IMR-90 (cell line): Measurements from ENCODE around the gene NAIF1. TPM values are rescaled to one million over a fixed set of nuclear protein-coding genes. Genes with fewer than 3 reads are reported as not detected.

Experiments used
- ATAC-seq: fragments of 200-7000 bp; cut with Tn5 transposase; 2 replicates; pipeline ENCODE4 v1.9.1; 2020; ENCODE audit warnings: low read depth, mild to moderate bottlenecking, moderate library complexity
- BruUV-seq: library from RNA; stranded (reverse); fragments of 400-500 nt; replicated peaks from 2 replicates; lab custom pipeline; 2021; lab: Mats Ljungman, UMichigan
- CTCF ChIA-PET: fragments of 300-600 bp; formaldehyde crosslinking; extraction: SDS; loops from one replicate; lab custom pipeline; 2021; ENCODE audit warnings: antibody characterized with exemption; lab: Yijun Ruan, JAX
- POLR2A ChIA-PET: fragments of 300-600 bp; sonication (Branson Sonifier 250); formaldehyde crosslinking; loops from one replicate; lab custom pipeline; 2022; ENCODE audit warnings: antibody characterized with exemption; ENCODE audit not compliant: unreplicated experiment; lab: Charles Lee
- DNase-seq: peaks from one replicate; pipeline ENCODE4 v3.0.0; 2013
- H2AFZ ChIP-seq: replicated peaks from 2 replicates; pipeline ENCODE3; 2013; ENCODE audit warnings: low read length, mild to moderate bottlenecking; ENCODE audit not compliant: poor library complexity
- H2AK5ac ChIP-seq: 2 replicates; pipeline ENCODE4 v1.6.1; 2013; ENCODE audit warnings: low read depth, low read length, inconsistent platforms
- H2AK9ac ChIP-seq: replicated peaks from 2 replicates; pipeline ENCODE3; 2013; ENCODE audit warnings: mild to moderate bottlenecking, low read depth, low read length, moderate library complexity; ENCODE audit not compliant: poor library complexity
- H2BK120ac ChIP-seq: 2 replicates; pipeline ENCODE4 v1.6.1; 2013; ENCODE audit warnings: low read depth, low read length, inconsistent platforms
- H2BK15ac ChIP-seq: 3 replicates; pipeline ENCODE4 v1.6.1; 2013; ENCODE audit warnings: low read depth, low read length, inconsistent platforms
- H2BK20ac ChIP-seq: 2 replicates; pipeline ENCODE4 v1.6.1; 2013; ENCODE audit warnings: low read depth, mild to moderate bottlenecking, inconsistent platforms, low read length, moderate library complexity
- H2BK5ac ChIP-seq: 2 replicates; pipeline ENCODE4 v1.6.1; 2013; ENCODE audit warnings: mild to moderate bottlenecking, low read depth, low read length, inconsistent platforms; ENCODE audit not compliant: poor library complexity, severe bottlenecking
- H3K14ac ChIP-seq: replicated peaks from 2 replicates; pipeline ENCODE4 v1.6.1; 2013; ENCODE audit warnings: low read depth, low read length, inconsistent platforms
- H3K18ac ChIP-seq: 2 replicates; pipeline ENCODE4 v1.6.1; 2013; ENCODE audit warnings: low read depth, low read length, control low read depth
- H3K23ac ChIP-seq: 2 replicates; pipeline ENCODE4 v1.6.1; 2013; ENCODE audit warnings: low read depth, low read length, inconsistent platforms
- H3K27ac ChIP-seq: 2 replicates; pipeline ENCODE4 v1.5.1; 2013; ENCODE audit warnings: mild to moderate bottlenecking, control low read depth, low read length; ENCODE audit not compliant: insufficient read depth
- H3K27me3 ChIP-seq: 2 replicates; pipeline ENCODE4 v1.6.1; 2013; ENCODE audit warnings: low read length; ENCODE audit not compliant: control insufficient read depth, insufficient read depth
- H3K36me3 ChIP-seq: 2 replicates; pipeline ENCODE4 v1.6.1; 2013; ENCODE audit warnings: low read length, mixed read lengths; ENCODE audit not compliant: control insufficient read depth, insufficient read depth
- H3K4ac ChIP-seq: 2 replicates; pipeline ENCODE4 v1.6.1; 2013; ENCODE audit warnings: low read depth, low read length, inconsistent platforms
- H3K4me1 ChIP-seq: 2 replicates; pipeline ENCODE4 v1.6.1; 2013; ENCODE audit warnings: low read length, mixed read lengths; ENCODE audit not compliant: control insufficient read depth, insufficient read depth
- H3K4me2 ChIP-seq: 2 replicates; pipeline ENCODE4 v1.6.1; 2013; ENCODE audit warnings: low read depth, mild to moderate bottlenecking, control low read depth, low read length, moderate library complexity
- H3K4me3 ChIP-seq: 2 replicates; pipeline ENCODE4 v1.5.1; 2013; ENCODE audit warnings: low read depth, mild to moderate bottlenecking, control low read depth, low read length, moderate library complexity; ENCODE audit not compliant: insufficient read depth
- H3K56ac ChIP-seq: 2 replicates; pipeline ENCODE4 v1.6.1; 2013; ENCODE audit warnings: low read length, inconsistent platforms; ENCODE audit not compliant: insufficient read depth; ENCODE audit errors: extremely low read depth
- H3K79me1 ChIP-seq, 2 experiments: 2 replicates each; pipeline ENCODE4 v1.6.1; 2013; ENCODE audit warnings: low read length in 2 of 2, inconsistent platforms in 1 of 2, low read depth in 1 of 2
- H3K9ac ChIP-seq: 2 replicates; pipeline ENCODE4 v1.6.1; 2013; ENCODE audit warnings: low read depth, low read length, control low read depth
- H3K9me1 ChIP-seq: 2 replicates; pipeline ENCODE4 v1.6.1; 2013; ENCODE audit warnings: low read length, inconsistent platforms; ENCODE audit not compliant: insufficient read depth
- H3K9me3 ChIP-seq: 2 replicates; pipeline ENCODE4 v1.6.1; 2013; ENCODE audit warnings: low read length; ENCODE audit not compliant: control insufficient read depth, insufficient read depth
- H4K20me1 ChIP-seq: 2 replicates; pipeline ENCODE4 v1.6.1; 2013; ENCODE audit warnings: low read length, inconsistent platforms; ENCODE audit not compliant: insufficient read depth
- H4K5ac ChIP-seq: 2 replicates; pipeline ENCODE4 v1.6.1; 2013; ENCODE audit warnings: mild to moderate bottlenecking, low read depth, low read length, control low read depth
- H4K8ac ChIP-seq, 2 experiments: 2 replicates each; pipeline ENCODE4 v1.6.1; 2013; ENCODE audit warnings: low read depth in 2 of 2, low read length in 2 of 2, control low read depth in 1 of 2, inconsistent platforms in 1 of 2
- H4K91ac ChIP-seq: 2 replicates; pipeline ENCODE4 v1.6.1; 2013; ENCODE audit warnings: low read depth, low read length, inconsistent platforms; ENCODE audit not compliant: insufficient read depth
- BHLHE40 ChIP-seq: fragments of 150-350 bp; IDR thresholded peaks from 2 replicates; pipeline ENCODE4 v1.6.1; 2016; ENCODE audit warnings: mild to moderate bottlenecking, low read depth, low read length
- CEBPB ChIP-seq: IDR thresholded peaks from 2 replicates; pipeline ENCODE4 v1.6.1; 2012; ENCODE audit warnings: low read depth, low read length, improper control_type of control experiment
- CHD1 ChIP-seq: IDR thresholded peaks from 2 replicates; pipeline ENCODE4 v1.6.1; 2012; ENCODE audit warnings: low read depth, low read length, improper control_type of control experiment
- FOS ChIP-seq: fragments of 150-350 bp; IDR thresholded peaks from 2 replicates; pipeline ENCODE4 v1.6.1; 2016; ENCODE audit warnings: low read depth, low read length
- MAFK ChIP-seq: IDR thresholded peaks from 2 replicates; pipeline ENCODE4 v1.6.1; 2012; ENCODE audit warnings: low read depth, low read length, improper control_type of control experiment
- MAZ ChIP-seq: IDR thresholded peaks from 2 replicates; pipeline ENCODE4 v1.6.1; 2012; ENCODE audit warnings: low read depth, mild to moderate bottlenecking, low read length, improper control_type of control experiment, moderate library complexity, borderline replicate concordance
- MXI1 ChIP-seq: IDR thresholded peaks from 2 replicates; pipeline ENCODE4 v1.6.1; 2012; ENCODE audit warnings: low read depth, mild to moderate bottlenecking, low read length, moderate library complexity, borderline replicate concordance
- NFE2L2 ChIP-seq: fragments of 150-350 bp; IDR thresholded peaks from 2 replicates; pipeline ENCODE4 v1.6.1; 2016; ENCODE audit warnings: low read depth, mild to moderate bottlenecking, low read length
- POLR2A ChIP-seq: IDR thresholded peaks from 2 replicates; pipeline ENCODE4 v1.6.1; 2012; ENCODE audit warnings: mild to moderate bottlenecking, low read depth, low read length
- RAD21 ChIP-seq: IDR thresholded peaks from 2 replicates; pipeline ENCODE4 v1.6.1; 2012; ENCODE audit warnings: low read length, improper control_type of control experiment
- RCOR1 ChIP-seq: IDR thresholded peaks from 2 replicates; pipeline ENCODE4 v1.6.1; 2012; ENCODE audit warnings: mild to moderate bottlenecking, low read length, improper control_type of control experiment; ENCODE audit not compliant: insufficient replicate concordance
- RFX5 ChIP-seq: IDR thresholded peaks from 2 replicates; pipeline ENCODE4 v1.8.0; 2012; ENCODE audit warnings: low read depth, mild to moderate bottlenecking, low read length, moderate library complexity
- SMC3 ChIP-seq: fragments of 150-350 bp; IDR thresholded peaks from 2 replicates; pipeline ENCODE4 v1.6.1; 2016; ENCODE audit warnings: low read depth, mild to moderate bottlenecking, antibody characterized with exemption, low read length, moderate library complexity
- WGBS, 2 experiments: methylation state at CpG; one replicate each; pipeline versions ENCODE4 v1.1.5 to v1.1.7; 2013; ENCODE audit warnings: missing lambda C conversion rate in 2 of 2; ENCODE audit not compliant: insufficient read length in 1 of 2; ENCODE audit errors: extremely low coverage in 2 of 2; 5-methylcytosine and 5-hydroxymethylcytosine counted together
- dilution Hi-C: fragments of 300-500 bp; cut with HindIII; formaldehyde crosslinking; loops from one replicate; pipeline ENCODE4 v1.14.3; 2018; ENCODE audit warnings: low sequenced_read_pairs; ENCODE audit not compliant: unreplicated experiment
- in situ Hi-C: fragments of 300-500 bp; cut with MboI; formaldehyde crosslinking; loops from 3 replicates; pipeline ENCODE4 v1.14.3; 2019; ENCODE audit warnings: low sequenced_read_pairs, inconsistent platforms, mixed read lengths
- intact Hi-C: fragments of 100-400 bp; cut with micrococcal nuclease; formaldehyde crosslinking; loops from 2 replicates; pipeline ENCODE4 v1.10.0; 2022
- polyA plus RNA-seq, 3 experiments: library from polyadenylated mRNA; depleted of rRNA; stranded (reverse); fragments of >200 nt; gene quantifications; 2 replicates each; pipeline ENCODE4 v1.2.3, GENCODE V29; 2012; ENCODE audit warnings: low replicate concordance in 1 of 3
- total RNA-seq: library from RNA; depleted of rRNA; stranded (reverse); fragments of >200 nt; gene quantifications from 2 replicates; pipeline ENCODE4 v1.2.3, GENCODE V29; 2012
- TF ChIP-seq, protein P1 (sequence below): fragments of 150-350 bp; IDR thresholded peaks from 2 replicates; pipeline ENCODE4 v1.6.1; 2016; ENCODE audit warnings: low read depth, mild to moderate bottlenecking, low read length, moderate library complexity, borderline replicate concordance
- TF ChIP-seq, protein P2 (sequence below): fragments of 150-350 bp; IDR thresholded peaks from 2 replicates; pipeline ENCODE4 v1.6.1; 2017; ENCODE audit warnings: mild to moderate bottlenecking, antibody characterized with exemption, low read length, low read depth
- TF ChIP-seq, protein P3 (sequence below): conservative IDR thresholded peaks from 2 replicates; pipeline ENCODE4 v1.5.1; 2012; ENCODE audit warnings: mild to moderate bottlenecking, low read depth, low read length, improper control_type of control experiment

The NAIF1 gene
- total and polyA plus RNA-seq, 2 of the 4 experiments (the other 2 are of a cell fraction): 9.7 to 10.1 TPM

DNA sequence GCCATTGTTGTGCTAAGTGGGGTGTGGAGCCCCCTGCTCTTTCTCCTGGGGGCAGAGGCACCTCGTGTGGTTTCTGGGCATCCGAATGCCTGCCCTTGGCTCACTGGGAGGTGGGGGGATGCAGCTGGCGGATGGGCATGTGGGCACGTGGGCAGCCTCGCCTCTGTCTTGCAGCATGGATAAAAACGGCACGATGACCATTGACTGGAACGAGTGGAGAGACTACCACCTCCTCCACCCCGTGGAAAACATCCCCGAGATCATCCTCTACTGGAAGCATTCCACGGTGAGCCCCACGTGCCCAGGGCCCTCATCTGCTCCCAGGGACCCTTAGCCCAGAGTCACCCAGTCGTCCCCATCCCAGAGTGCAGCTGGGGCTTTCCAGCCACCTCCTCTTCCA lies 35.1 kb upstream of the NAIF1 start:
- H2AK5ac ChIP-seq: no peak overlapping the region
- H3K9me3 ChIP-seq: no peaks in the 10 kb centered on the region
- WGBS, 2 experiments: 94% methylated on average over 6 of the region's 13 CpGs; no CpG with 5 or more reads in 1 of the 2 experiments
- H3K9ac ChIP-seq: no peak overlapping the region
- H2BK5ac ChIP-seq: no peak overlapping the region
- in situ Hi-C loops: no loop called here
- H2BK20ac ChIP-seq: no peak overlapping the region
- dilution Hi-C loops: no loop called here
- H2BK15ac ChIP-seq: no peak overlapping the region
- no peak overlapping the region for H3K4ac ChIP-seq
- H3K14ac ChIP-seq: no peak overlapping the region
- H3K4me1 ChIP-seq: peaks cover 25% of the 10 kb centered on the region
- H3K27ac ChIP-seq: no peak overlapping the region
- ATAC-seq: no peak
- BruUV-seq: no TSS peak
- H3K79me1 ChIP-seq: peaks cover 27 to 82% of the 10 kb centered on the region in 2 experiments
- no peak overlapping the region for H4K5ac ChIP-seq
- no peak overlapping the region for H3K4me2 ChIP-seq
- intact Hi-C loops: no loop called here
- no peak overlapping the region for H3K4me3 ChIP-seq
- no peak overlapping the region for H3K18ac ChIP-seq
- peak overlapping the region; percentile 34 for H2AK9ac ChIP-seq
- TF ChIP-seq RAD21 (no peak), FOS (no peak), MXI1 (no peak), MAZ (no peak), CEBPB (no peak), POLR2A (no peak), MAFK (no peak), SMC3 (no peak), NFE2L2 (no peak), RFX5 (no peak), CHD1 (no peak), BHLHE40 (no peak), RCOR1 (no peak)
- TF ChIP-seq, protein P1, sequence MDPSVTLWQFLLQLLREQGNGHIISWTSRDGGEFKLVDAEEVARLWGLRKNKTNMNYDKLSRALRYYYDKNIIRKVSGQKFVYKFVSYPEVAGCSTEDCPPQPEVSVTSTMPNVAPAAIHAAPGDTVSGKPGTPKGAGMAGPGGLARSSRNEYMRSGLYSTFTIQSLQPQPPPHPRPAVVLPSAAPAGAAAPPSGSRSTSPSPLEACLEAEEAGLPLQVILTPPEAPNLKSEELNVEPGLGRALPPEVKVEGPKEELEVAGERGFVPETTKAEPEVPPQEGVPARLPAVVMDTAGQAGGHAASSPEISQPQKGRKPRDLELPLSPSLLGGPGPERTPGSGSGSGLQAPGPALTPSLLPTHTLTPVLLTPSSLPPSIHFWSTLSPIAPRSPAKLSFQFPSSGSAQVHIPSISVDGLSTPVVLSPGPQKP: no peak
- TF ChIP-seq, protein P2, sequence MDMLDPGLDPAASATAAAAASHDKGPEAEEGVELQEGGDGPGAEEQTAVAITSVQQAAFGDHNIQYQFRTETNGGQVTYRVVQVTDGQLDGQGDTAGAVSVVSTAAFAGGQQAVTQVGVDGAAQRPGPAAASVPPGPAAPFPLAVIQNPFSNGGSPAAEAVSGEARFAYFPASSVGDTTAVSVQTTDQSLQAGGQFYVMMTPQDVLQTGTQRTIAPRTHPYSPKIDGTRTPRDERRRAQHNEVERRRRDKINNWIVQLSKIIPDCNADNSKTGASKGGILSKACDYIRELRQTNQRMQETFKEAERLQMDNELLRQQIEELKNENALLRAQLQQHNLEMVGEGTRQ: no peak
- TF ChIP-seq, protein P3, sequence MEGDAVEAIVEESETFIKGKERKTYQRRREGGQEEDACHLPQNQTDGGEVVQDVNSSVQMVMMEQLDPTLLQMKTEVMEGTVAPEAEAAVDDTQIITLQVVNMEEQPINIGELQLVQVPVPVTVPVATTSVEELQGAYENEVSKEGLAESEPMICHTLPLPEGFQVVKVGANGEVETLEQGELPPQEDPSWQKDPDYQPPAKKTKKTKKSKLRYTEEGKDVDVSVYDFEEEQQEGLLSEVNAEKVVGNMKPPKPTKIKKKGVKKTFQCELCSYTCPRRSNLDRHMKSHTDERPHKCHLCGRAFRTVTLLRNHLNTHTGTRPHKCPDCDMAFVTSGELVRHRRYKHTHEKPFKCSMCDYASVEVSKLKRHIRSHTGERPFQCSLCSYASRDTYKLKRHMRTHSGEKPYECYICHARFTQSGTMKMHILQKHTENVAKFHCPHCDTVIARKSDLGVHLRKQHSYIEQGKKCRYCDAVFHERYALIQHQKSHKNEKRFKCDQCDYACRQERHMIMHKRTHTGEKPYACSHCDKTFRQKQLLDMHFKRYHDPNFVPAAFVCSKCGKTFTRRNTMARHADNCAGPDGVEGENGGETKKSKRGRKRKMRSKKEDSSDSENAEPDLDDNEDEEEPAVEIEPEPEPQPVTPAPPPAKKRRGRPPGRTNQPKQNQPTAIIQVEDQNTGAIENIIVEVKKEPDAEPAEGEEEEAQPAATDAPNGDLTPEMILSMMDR: no peak
- H3K23ac ChIP-seq: no peak overlapping the region
- peaks cover 25% of the 10 kb centered on the region; the same call in 1 of the 2 replicates for H3K9me1 ChIP-seq
- H2BK120ac ChIP-seq: no peak overlapping the region
- peaks cover 45% of the 10 kb centered on the region for H4K20me1 ChIP-seq
- no peak overlapping the region for H2AFZ ChIP-seq
- CTCF ChIA-PET: no interaction called here
- no peak overlapping the region for H4K91ac ChIP-seq
- H3K36me3 ChIP-seq: peaks cover 56% of the 10 kb centered on the region
- no peak overlapping the region for H3K56ac ChIP-seq
- no peaks in the 10 kb centered on the region for H3K27me3 ChIP-seq
- POLR2A ChIA-PET: no interaction called here
- DNase-seq: no peak
- H4K8ac ChIP-seq: no peak overlapping the region
